RWPE2 (cell line): ENCODE results near the gene OR10V1.

Experiments used
- ATAC-seq: fragments of 200-7000 bp; cut with Tn5 transposase; 3 replicates; pipeline ENCODE4 v1.9.1; 2021; ENCODE audit warnings: low read depth
- DNase-seq: peaks from one replicate; pipeline ENCODE4 v3.0.0-alpha.2; 2020; ENCODE audit warnings: low spot score
- H3K27ac ChIP-seq: fragments of 450-650 bp; 2 replicates; pipeline ENCODE4 v1.5.1; 2017; ENCODE audit warnings: mild to moderate bottlenecking; ENCODE audit not compliant: poor library complexity, severe bottlenecking
- H3K27me3 ChIP-seq: fragments of 250-450 bp; sonication (Bioruptor Pico); 2 replicates; pipeline ENCODE4 v1.5.1; 2021; ENCODE audit warnings: mild to moderate bottlenecking, moderate library complexity; ENCODE audit not compliant: insufficient read depth, poor library complexity, severe bottlenecking
- H3K36me3 ChIP-seq: fragments of 250-450 bp; sonication (Bioruptor Pico); 2 replicates; pipeline ENCODE4 v1.5.1; 2020; ENCODE audit warnings: low read depth, mild to moderate bottlenecking, moderate library complexity
- H3K4me1 ChIP-seq: fragments of 250-450 bp; sonication (Bioruptor Pico); 2 replicates; pipeline ENCODE4 v1.5.1; 2021; ENCODE audit warnings: mild to moderate bottlenecking, moderate library complexity; ENCODE audit not compliant: insufficient read depth, poor library complexity, severe bottlenecking
- H3K4me3 ChIP-seq: fragments of 250-450 bp; sonication (Bioruptor Pico); 2 replicates; pipeline ENCODE4 v1.5.1; 2021; ENCODE audit warnings: mild to moderate bottlenecking, moderate library complexity; ENCODE audit not compliant: severe bottlenecking
- H3K9me3 ChIP-seq: fragments of 250-450 bp; sonication (Bioruptor Pico); 2 replicates; pipeline ENCODE4 v1.5.1; 2021; ENCODE audit warnings: mild to moderate bottlenecking, moderate library complexity; ENCODE audit not compliant: severe bottlenecking
- TF ChIP-seq, protein P1 (sequence below): fragments of 450-650 bp; IDR thresholded peaks from one replicate; pipeline ENCODE4 v1.5.1; 2017; ENCODE audit warnings: mild to moderate bottlenecking, moderate library complexity; ENCODE audit not compliant: poor library complexity, severe bottlenecking

Gene OR10V1

DNA sequence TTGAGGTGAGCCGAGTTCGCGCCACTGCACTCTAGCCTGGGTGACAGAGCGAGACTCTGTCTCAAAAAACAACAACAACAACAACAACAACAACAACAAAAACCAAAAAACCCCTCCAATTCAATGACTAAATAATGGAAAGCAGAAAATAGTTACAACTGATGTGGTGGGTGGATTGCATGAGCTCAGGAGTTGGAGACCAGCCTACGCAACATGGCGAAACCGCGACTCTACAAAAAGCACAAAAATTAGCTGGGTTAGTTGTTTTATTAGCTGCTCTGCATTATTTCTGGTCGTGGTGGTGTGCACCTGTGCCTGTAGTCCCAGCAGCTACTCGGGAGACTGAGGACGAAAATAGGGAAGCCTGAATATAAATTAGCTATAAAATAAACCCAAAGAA lies 42.2 kb downstream of the OR10V1 start:
- TF ChIP-seq, protein P1, sequence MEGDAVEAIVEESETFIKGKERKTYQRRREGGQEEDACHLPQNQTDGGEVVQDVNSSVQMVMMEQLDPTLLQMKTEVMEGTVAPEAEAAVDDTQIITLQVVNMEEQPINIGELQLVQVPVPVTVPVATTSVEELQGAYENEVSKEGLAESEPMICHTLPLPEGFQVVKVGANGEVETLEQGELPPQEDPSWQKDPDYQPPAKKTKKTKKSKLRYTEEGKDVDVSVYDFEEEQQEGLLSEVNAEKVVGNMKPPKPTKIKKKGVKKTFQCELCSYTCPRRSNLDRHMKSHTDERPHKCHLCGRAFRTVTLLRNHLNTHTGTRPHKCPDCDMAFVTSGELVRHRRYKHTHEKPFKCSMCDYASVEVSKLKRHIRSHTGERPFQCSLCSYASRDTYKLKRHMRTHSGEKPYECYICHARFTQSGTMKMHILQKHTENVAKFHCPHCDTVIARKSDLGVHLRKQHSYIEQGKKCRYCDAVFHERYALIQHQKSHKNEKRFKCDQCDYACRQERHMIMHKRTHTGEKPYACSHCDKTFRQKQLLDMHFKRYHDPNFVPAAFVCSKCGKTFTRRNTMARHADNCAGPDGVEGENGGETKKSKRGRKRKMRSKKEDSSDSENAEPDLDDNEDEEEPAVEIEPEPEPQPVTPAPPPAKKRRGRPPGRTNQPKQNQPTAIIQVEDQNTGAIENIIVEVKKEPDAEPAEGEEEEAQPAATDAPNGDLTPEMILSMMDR = no peak
- ATAC-seq = no peak
- no peak for DNase-seq
- Histone ChIP-seq H3K4me1 (peaks cover 13% of the 10 kb centered on the region), H3K36me3 (peaks cover 9% of the 10 kb centered on the region), H3K9me3 (no peaks in the 10 kb centered on the region), H3K27ac (no peak overlapping the region), H3K4me3 (no peak overlapping the region), H3K27me3 (no peaks in the 10 kb centered on the region)

DNA sequence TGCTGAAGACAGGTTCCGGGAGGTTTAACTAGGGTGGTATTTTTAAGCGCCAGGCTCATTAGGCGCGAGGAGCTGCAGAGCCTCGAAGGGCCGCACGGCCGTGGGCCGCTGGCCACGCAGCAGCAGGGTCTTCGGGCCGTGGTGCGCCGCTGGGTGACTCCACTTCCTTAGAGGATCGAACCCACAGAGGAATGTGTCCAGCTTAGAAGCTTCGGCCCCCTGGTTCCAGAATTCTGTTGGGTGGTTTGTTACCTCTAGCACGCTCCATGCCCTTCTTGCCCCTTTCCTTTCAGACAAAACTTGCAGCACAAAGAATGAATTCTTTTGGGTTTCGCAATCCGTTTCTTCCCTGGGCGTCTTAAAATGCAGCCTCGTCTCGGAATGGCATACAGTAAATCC lies 44.0 kb downstream of the OR10V1 start:
- TF ChIP-seq, protein P1 = no peak
- H3K27me3 ChIP-seq = no peaks in the 10 kb centered on the region
- H3K4me3 ChIP-seq = peak overlapping the region; percentile 88
- no peaks in the 10 kb centered on the region for H3K9me3 ChIP-seq
- peak overlapping the region; percentile 76 for H3K27ac ChIP-seq
- peaks cover 14% of the 10 kb centered on the region for H3K4me1 ChIP-seq
- ATAC-seq = peak; percentile 5; the same call in 2 of the 3 replicates
- no peak for DNase-seq
- peaks cover 28% of the 10 kb centered on the region for H3K36me3 ChIP-seq

DNA sequence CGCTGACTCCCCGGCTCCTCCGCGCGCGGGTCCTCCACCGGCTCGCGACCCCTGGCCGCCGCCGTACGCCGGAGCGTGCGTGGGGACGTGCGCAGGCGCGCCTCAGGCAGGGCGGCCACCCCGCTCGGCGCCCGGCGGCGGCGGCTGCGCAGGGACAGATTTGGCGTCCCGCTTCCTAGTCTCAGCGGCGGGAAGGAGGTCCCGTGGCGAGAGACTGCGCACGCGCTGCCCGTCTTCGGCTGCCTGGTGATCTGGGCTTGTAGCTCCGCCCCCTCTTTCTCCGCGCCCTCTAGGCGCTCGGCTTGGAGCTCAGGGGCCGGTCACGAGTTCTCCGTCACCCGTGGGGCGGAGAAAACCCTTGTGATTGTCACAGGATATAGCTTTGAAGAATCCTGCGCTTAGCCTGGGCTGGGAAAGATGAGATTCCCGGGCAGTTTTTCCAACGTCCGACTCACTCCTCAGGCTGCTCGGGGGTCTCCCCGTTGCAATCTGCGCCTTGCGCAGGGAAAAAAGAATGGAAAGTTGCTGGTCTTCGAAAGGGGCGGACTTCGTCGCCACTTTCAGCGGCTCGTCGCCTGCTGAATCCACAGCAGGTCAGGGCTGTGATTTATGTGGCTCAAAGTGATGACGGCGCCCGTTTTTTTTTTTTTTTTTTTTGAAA lies 44.6 kb downstream of the OR10V1 start, which contains the start of gene PATL1:
TSS of gene PATL1 (minus strand) at position 88 of the 661 bp plus-strand sequence. CDS start 142 bp downstream, outside the sequence.
- ATAC-seq (peak; percentile 90), DNase-seq (peak; percentile 98)
- TF ChIP-seq, protein P1 = no peak

DNA sequence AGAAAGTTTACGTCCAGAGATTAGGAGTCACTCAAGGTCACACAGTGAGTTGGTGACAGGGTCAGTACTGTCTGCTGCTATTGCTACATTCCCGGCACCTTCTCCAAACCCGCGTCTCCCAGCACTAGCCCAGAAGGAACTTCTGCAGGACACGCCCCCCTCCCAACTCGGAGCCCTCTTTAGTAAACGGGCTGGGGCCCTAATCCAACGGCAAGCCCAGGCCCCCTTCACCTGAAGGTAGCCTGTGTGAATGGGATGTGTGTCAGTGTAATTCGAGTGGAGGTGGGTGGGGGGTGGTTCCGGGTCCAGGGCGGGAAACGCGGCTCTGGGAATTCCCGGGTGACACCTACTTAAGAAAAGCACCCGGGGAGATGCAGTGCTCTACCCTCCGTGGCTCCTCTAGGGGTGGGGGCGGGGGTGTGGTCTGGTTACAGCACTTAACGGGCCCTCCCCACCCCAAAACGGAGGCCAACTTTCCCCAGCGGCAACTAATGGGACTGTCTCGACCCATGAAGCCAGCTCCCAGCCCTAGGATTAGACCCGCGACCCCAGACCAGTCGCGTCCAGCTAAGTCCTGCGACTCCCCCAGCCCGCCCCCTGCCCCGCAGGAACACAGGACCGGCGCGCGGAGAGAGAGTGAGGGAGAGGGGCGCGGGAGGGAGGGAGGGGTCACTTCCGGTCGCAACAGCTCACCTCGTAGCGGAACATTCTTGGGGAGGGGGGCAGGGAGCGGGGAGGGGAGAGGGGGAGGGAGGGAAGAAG lies 45.3 kb downstream of the OR10V1 start:
- Histone ChIP-seq H3K9me3 (no peaks in the 10 kb centered on the region), H3K27me3 (no peaks in the 10 kb centered on the region), H3K27ac (peak overlapping the region; percentile 76), H3K36me3 (peaks cover 40% of the 10 kb centered on the region), H3K4me3 (peak overlapping the region; percentile 88), H3K4me1 (peaks cover 14% of the 10 kb centered on the region)
- TF ChIP-seq, protein P1 = no peak
- ATAC-seq (peak; percentile 28), DNase-seq (peak; percentile 64)

More for the DNA sequence above, 44.6 kb downstream of the OR10V1 start, which contains the start of gene PATL1:
- H3K4me1 ChIP-seq = peaks cover 14% of the 10 kb centered on the region
- H3K4me3 ChIP-seq = peak within 1 kb of the TSS; percentile 88
- H3K27me3 ChIP-seq = no peaks in the 10 kb centered on the region
- H3K36me3 ChIP-seq = peaks cover 33% of the 10 kb centered on the region
- peak within 1 kb of the TSS; percentile 76 for H3K27ac ChIP-seq
- no peaks in the 10 kb centered on the region for H3K9me3 ChIP-seq
